22Rv1 (cell line): ENCODE data around the gene PIK3C3.
"Not testable (repeated sequence)": the region's sequence is repeated elsewhere in the genome, so short reads cannot be mapped to it uniquely, and the experiment has no call there.

ENCODE experiments used
- H3K27ac ChIP-seq: fragments of 450-650 bp; 2 replicates; pipeline ENCODE4 v1.5.1; 2017
- ZFX ChIP-seq: fragments of 450-650 bp; IDR thresholded peaks from 2 replicates; pipeline ENCODE4 v1.6.1; 2017; ENCODE audit warnings: antibody characterized with exemption, borderline replicate concordance
- TF ChIP-seq, protein P1 (sequence below): fragments of 450-650 bp; IDR thresholded peaks from 2 replicates; pipeline ENCODE4 v1.5.1; 2017; ENCODE audit warnings: mild to moderate bottlenecking

Gene PIK3C3

DNA sequence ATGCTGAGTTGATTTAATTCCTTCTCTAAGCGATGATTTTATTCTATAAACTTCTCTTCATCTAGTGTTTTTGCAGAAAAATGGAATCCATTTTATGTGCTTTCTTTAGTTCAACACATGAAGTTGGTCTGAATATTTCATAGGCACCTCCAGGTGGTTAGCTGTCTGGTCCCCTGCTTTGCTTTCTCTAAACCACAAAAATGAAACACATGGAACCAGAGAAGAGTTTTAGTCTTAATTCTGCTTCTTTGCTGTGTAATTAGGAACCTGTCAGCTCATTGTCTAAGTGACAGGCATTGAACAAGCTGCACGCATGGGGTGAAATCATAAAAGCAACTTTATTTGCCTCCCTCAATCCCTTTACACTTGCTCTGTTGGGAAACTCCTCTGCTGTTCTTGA, 150.4 kb downstream of the PIK3C3 start:
- no peak overlapping the region for H3K27ac ChIP-seq
- TF ChIP-seq, protein P1, sequence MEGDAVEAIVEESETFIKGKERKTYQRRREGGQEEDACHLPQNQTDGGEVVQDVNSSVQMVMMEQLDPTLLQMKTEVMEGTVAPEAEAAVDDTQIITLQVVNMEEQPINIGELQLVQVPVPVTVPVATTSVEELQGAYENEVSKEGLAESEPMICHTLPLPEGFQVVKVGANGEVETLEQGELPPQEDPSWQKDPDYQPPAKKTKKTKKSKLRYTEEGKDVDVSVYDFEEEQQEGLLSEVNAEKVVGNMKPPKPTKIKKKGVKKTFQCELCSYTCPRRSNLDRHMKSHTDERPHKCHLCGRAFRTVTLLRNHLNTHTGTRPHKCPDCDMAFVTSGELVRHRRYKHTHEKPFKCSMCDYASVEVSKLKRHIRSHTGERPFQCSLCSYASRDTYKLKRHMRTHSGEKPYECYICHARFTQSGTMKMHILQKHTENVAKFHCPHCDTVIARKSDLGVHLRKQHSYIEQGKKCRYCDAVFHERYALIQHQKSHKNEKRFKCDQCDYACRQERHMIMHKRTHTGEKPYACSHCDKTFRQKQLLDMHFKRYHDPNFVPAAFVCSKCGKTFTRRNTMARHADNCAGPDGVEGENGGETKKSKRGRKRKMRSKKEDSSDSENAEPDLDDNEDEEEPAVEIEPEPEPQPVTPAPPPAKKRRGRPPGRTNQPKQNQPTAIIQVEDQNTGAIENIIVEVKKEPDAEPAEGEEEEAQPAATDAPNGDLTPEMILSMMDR: no peak
- no peak for TF ChIP-seq ZFX

DNA sequence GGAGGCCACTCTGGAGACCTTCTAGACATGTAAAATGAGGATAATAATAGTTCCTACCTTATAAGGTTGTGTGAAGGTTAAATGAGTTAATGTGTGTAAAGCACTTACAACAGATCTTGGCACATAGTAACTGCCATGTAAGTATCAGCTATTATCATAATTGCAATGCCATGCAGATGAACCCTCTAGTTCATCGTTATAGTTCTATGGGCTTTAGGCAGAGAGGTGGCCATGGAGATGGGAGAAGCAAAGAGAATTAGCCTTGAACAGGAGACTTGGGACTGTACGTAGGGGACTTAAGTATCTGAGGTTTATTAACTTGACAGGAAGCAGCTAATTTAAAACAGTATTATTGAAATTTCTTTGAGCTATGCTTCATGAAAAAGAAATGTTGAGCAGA, 151.8 kb downstream of the PIK3C3 start:
- H3K27ac ChIP-seq: no peak overlapping the region
- TF ChIP-seq, protein P1: no peak
- TF ChIP-seq ZFX: no peak

DNA sequence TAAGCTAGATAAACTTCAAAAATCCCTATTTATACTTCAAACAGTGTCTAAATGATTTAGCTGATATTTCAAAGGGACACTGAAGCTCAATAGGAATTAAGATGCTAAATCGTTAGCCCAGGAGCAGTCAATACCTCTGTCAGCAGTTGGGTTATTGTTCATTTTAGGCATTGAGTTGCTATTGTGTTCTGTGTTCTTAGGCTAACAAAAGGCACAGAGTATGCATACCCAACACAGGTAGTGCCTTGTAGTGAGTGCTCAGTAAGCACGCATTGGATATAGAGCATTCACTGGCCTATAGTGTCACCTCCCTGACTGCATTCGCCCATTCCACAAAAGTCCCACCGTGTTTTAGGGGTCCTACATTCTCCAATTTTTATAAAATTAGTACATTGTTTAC, 152.3 kb downstream of the PIK3C3 start:
- no peak overlapping the region for H3K27ac ChIP-seq
- TF ChIP-seq, protein P1: no peak
- no peak for TF ChIP-seq ZFX

DNA sequence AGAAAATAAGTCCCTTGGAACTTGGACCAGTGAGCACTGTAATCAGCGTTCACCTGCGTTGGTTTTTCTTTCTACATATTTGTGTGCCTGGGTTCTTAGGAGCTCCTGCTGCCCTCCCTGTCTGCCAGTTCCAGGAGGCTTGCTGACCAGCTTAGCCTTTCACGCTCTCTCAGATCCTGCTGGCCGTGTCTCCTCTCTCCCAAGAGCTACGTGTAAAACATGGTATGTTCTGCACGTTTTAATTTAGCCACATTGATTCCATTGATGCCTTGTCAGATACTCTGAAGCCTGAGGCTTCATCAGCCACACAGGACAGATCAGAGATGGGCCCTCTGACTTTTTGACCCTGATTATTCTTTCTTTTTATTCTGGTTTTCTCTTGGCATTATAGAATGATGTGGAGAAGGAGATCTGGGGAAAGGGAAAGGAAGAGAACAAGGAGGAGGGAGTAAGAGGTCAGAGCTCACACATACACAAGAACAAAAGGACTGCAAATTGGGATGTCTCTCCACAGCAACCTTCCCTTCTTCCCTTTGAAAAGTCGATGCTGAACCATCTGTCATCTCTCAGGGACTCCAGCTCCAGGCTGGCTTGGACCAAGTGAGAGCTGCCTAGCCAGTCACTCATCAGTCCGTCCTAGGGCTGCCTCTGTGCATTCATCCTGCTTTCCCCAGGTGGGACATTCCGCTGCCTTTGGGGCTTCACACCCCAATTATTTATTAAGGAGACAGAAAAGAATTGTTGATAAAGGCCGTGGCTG, 152.8 kb downstream of the PIK3C3 start:
- H3K27ac ChIP-seq: no peak overlapping the region
- no peak for TF ChIP-seq ZFX
- TF ChIP-seq, protein P1: no peak

DNA sequence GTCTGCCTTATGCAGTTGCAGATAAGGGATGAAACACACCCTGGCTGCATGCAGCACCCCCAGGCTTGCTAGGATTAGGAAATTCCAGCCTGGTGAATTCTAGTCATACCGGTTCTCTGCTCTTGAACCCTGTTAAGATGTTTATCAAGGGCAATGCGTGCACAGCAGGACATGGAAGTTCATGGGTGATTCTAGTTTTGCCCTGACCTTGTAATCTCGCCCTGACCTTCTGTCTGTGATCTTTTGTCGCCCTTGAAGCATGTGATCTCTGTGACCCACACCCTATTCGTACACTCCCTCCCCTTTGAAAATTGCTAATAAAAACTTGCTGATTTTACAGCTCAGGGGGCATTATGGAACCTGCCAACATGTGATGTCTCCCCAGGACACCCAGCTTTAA, 157.1 kb downstream of the PIK3C3 start:
- not testable (repeated sequence) for H3K27ac ChIP-seq

DNA sequence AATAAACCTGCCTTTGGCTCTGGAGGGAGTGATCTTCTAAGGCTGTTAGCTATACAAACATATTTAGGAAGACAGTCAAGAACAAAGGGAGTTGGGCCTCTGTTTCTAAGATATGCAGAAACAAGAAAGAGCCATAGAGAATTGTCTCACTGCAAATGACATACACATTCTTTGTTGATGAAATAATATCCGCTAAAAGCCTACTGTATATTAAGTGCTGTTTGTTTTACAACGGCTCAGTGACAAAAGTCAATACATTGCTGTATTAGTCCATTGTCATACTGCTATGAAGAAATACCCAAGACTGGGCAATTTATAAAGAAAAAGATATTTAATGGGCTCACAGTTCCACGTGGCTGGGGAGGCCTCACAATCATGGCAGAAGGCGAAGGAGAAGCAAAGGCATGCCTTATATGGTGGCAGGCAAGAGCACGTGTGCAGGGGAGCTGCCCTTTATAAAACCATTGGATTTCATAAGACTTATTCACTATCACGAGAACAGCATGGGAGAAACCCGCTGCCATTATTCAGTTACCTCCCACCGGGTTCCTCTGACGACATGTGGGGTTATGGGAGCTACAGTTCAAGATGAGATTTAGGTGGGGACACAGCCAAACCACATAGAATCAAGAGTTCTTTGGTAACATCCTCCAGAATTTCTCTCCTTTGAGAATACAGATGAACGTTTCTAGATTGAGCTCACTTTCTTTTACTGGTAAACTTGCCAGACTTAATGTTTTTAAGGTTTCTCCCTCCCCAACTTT, 157.8 kb downstream of the PIK3C3 start:
- TF ChIP-seq ZFX: no peak
- TF ChIP-seq, protein P1: no peak
- peak overlapping the region; percentile 53; the same call in 1 of the 2 replicates for H3K27ac ChIP-seq

DNA sequence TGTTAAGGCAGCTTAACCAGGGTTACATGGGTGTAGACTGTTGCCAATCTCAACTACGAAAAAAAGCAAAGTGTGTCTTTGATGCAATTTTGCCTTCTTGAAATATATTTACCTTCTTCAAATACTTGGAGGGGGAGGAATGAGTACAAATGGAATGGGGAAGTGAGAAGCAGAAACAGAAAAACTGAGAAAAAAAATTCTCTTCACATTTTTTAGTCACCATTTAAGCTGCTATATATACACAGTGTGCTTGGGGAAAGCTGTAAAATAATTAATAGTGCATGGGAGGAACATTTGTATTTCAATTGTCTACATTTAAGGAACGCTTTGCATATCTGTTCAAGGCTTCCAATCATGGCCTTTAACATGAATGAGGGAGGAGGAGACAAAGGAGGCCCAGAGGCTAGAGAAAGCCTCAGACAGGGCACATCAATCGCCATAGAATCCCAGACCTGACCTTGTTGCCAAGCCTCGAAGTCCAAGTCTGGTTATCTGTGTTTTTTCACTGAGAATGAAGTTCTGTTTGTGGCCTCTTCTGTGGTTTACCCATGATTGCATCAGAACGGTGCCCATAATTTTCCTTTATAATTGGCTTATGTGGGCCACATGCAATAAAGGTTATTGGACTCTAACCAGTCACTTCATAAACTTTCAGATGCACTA, 158.6 kb downstream of the PIK3C3 start:
- no peak for TF ChIP-seq ZFX
- TF ChIP-seq, protein P1: no peak
- H3K27ac ChIP-seq: peak overlapping the region; percentile 53
